Mesenchymal stem cell (in vitro differentiated cells and primary cell): ENCODE measurements around the gene GJA5.
"Not testable (repeated sequence)": the region's sequence is repeated elsewhere in the genome, so short reads cannot be mapped to it uniquely, and the experiment has no call there.

Source experiments
- DNase-seq: peaks from one replicate; pipeline ENCODE4 v3.0.0-alpha.2; 2013
- H2AFZ ChIP-seq: one replicate; pipeline ENCODE4 v1.6.1; 2013; ENCODE audit warnings: low read depth, mild to moderate bottlenecking, control low read depth, inconsistent platforms, low read length, moderate library complexity
- H2AK5ac ChIP-seq: 2 replicates; pipeline ENCODE4 v1.6.1; 2013; ENCODE audit warnings: low read length, moderate library complexity, mild to moderate bottlenecking, inconsistent platforms; ENCODE audit not compliant: severe bottlenecking
- H2BK120ac ChIP-seq: one replicate; pipeline ENCODE4 v1.6.1; 2013; ENCODE audit warnings: low read depth, mild to moderate bottlenecking, inconsistent platforms, low read length, moderate library complexity
- H2BK12ac ChIP-seq, 2 experiments: one replicate each; pipeline ENCODE4 v1.6.1; 2013; ENCODE audit warnings: inconsistent platforms in 2 of 2, low read length in 2 of 2, mild to moderate bottlenecking in 2 of 2, moderate library complexity in 2 of 2, control low read depth in 1 of 2
- H2BK15ac ChIP-seq: one replicate; pipeline ENCODE4 v1.6.1; 2013; ENCODE audit warnings: mild to moderate bottlenecking, low read depth, inconsistent platforms; ENCODE audit not compliant: poor library complexity, severe bottlenecking
- H2BK5ac ChIP-seq: 2 replicates; pipeline ENCODE4 v1.6.1; 2013; ENCODE audit warnings: low read depth, mild to moderate bottlenecking, low read length, control low read depth, inconsistent platforms; ENCODE audit not compliant: poor library complexity, severe bottlenecking
- H3K14ac ChIP-seq, 2 experiments: one replicate each; pipeline ENCODE4 v1.6.1; 2013; ENCODE audit warnings: inconsistent platforms in 2 of 2, low read length in 2 of 2, control low read depth in 1 of 2, mild to moderate bottlenecking in 1 of 2, moderate library complexity in 1 of 2
- H3K18ac ChIP-seq, 2 experiments: one replicate each; pipeline ENCODE4 v1.6.1; 2013; ENCODE audit warnings: inconsistent platforms in 2 of 2, low read length in 2 of 2, control low read depth in 1 of 2, low read depth in 1 of 2, mild to moderate bottlenecking in 1 of 2
- H3K23ac ChIP-seq, 2 experiments: one replicate each; pipeline ENCODE4 v1.6.1; 2013; ENCODE audit warnings: inconsistent platforms in 2 of 2, low read length in 2 of 2, mild to moderate bottlenecking in 2 of 2, moderate library complexity in 2 of 2, control low read depth in 1 of 2
- H3K27ac ChIP-seq: 2 replicates; pipeline ENCODE4 v1.5.1; 2013; ENCODE audit warnings: mild to moderate bottlenecking, moderate library complexity, low read length, control low read depth, inconsistent platforms; ENCODE audit not compliant: poor library complexity, severe bottlenecking
- H3K27me3 ChIP-seq, 2 experiments: 2 replicates each; pipeline versions ENCODE4 v1.6.1 to v1.7.0; 2013; ENCODE audit warnings: low read length in 2 of 2, mild to moderate bottlenecking in 2 of 2, moderate library complexity in 2 of 2, control low read depth in 1 of 2, inconsistent platforms in 1 of 2; ENCODE audit not compliant: control insufficient read depth in 1 of 2, insufficient read depth in 1 of 2
- H3K36me3 ChIP-seq, 2 experiments: 2 replicates each; pipeline versions ENCODE4 v1.6.1 to v1.7.0; 2013; ENCODE audit warnings: low read length in 2 of 2, control low read depth in 1 of 2, inconsistent platforms in 1 of 2, low read depth in 1 of 2, mild to moderate bottlenecking in 1 of 2; ENCODE audit not compliant: insufficient read depth in 2 of 2, control insufficient read depth in 1 of 2
- H3K4ac ChIP-seq, 2 experiments: one replicate each; pipeline ENCODE4 v1.6.1; 2013; ENCODE audit warnings: inconsistent platforms in 2 of 2, low read length in 2 of 2, mild to moderate bottlenecking in 2 of 2, moderate library complexity in 2 of 2, control low read depth in 1 of 2, low read depth in 1 of 2
- H3K4me1 ChIP-seq: 2 replicates; pipeline ENCODE4 v1.6.1; 2013; ENCODE audit warnings: low read depth, low read length, control low read depth; ENCODE audit not compliant: control insufficient read depth, insufficient read depth
- H3K4me2 ChIP-seq: 2 replicates; pipeline ENCODE4 v1.6.1; 2013; ENCODE audit warnings: low read length, mild to moderate bottlenecking, inconsistent platforms; ENCODE audit not compliant: poor library complexity, severe bottlenecking
- H3K4me3 ChIP-seq, 2 experiments: 2 replicates each; pipeline versions ENCODE4 v1.5.1 to v1.7.0; 2013; ENCODE audit warnings: low read length in 2 of 2, mild to moderate bottlenecking in 2 of 2, control low read depth in 1 of 2, low read depth in 1 of 2; ENCODE audit not compliant: insufficient read depth in 1 of 2
- H3K79me1 ChIP-seq: replicated peaks from 2 replicates; pipeline ENCODE4 v1.6.1; 2013; ENCODE audit warnings: mild to moderate bottlenecking, control low read depth, low read length, inconsistent platforms; ENCODE audit not compliant: poor library complexity, severe bottlenecking
- H3K9ac ChIP-seq: 2 replicates; pipeline ENCODE4 v1.7.0; 2013; ENCODE audit warnings: mild to moderate bottlenecking, low read length, moderate library complexity
- H3K9me3 ChIP-seq: 2 replicates; pipeline ENCODE4 v1.7.0; 2013; ENCODE audit warnings: mild to moderate bottlenecking, low read length; ENCODE audit not compliant: control insufficient read depth
- H4K8ac ChIP-seq: one replicate; pipeline ENCODE4 v1.6.1; 2013; ENCODE audit warnings: inconsistent platforms, mild to moderate bottlenecking, low read length, moderate library complexity
- H4K91ac ChIP-seq: one replicate; pipeline ENCODE4 v1.6.1; 2013; ENCODE audit warnings: mild to moderate bottlenecking, low read length, inconsistent platforms
- WGBS: methylation state at CpG from one replicate; pipeline ENCODE4 v1.1.7; 2013; ENCODE audit warnings: mixed read lengths; 5-methylcytosine and 5-hydroxymethylcytosine counted together

Gene GJA5

DNA sequence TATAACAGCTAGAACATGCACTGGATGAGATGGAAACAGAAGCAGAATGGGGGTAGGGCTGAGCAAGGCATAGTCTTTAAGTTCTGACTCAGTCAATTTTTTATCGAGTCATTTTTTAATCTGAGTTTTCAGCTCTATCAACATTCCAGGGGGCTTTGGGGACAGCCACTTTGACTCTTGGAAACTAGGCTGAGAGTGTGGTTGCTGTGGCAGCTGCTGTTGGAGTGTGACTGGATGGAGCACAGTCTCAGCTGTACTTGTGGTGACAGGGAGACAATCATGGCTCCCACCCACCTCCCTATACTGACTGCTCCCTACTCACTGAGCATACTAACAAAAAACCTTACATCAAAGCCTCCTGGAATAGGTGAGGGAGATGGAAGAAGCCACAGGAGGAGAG is 25.0 kb downstream of the GJA5 start:
- no peak overlapping the region for H4K91ac ChIP-seq
- no peak overlapping the region for H3K4ac ChIP-seq
- no peak overlapping the region for H3K4me3 ChIP-seq
- H3K18ac ChIP-seq = no peak overlapping the region
- H3K4me1 ChIP-seq = no peaks in the 10 kb centered on the region
- no peaks in the 10 kb centered on the region for H3K79me1 ChIP-seq
- H2BK120ac ChIP-seq = no peak overlapping the region
- no peaks in the 10 kb centered on the region for H3K36me3 ChIP-seq
- no peak overlapping the region for H2AFZ ChIP-seq
- H3K27me3 ChIP-seq = peaks cover 0 to 16% of the 10 kb centered on the region in 2 experiments
- no peaks in the 10 kb centered on the region for H3K9me3 ChIP-seq
- no peak overlapping the region for H3K27ac ChIP-seq
- H2BK5ac ChIP-seq = no peak overlapping the region
- no peak overlapping the region for H3K9ac ChIP-seq
- H2BK12ac ChIP-seq = no peak overlapping the region
- no peak overlapping the region for H2AK5ac ChIP-seq
- no peak overlapping the region for H3K4me2 ChIP-seq
- no peak overlapping the region for H3K23ac ChIP-seq
- H4K8ac ChIP-seq = no peak overlapping the region
- H2BK15ac ChIP-seq = no peak overlapping the region
- H3K14ac ChIP-seq = no peak overlapping the region
- DNase-seq = no peak
- WGBS = no CpG with 5 or more reads among the region's 1 CpG

DNA sequence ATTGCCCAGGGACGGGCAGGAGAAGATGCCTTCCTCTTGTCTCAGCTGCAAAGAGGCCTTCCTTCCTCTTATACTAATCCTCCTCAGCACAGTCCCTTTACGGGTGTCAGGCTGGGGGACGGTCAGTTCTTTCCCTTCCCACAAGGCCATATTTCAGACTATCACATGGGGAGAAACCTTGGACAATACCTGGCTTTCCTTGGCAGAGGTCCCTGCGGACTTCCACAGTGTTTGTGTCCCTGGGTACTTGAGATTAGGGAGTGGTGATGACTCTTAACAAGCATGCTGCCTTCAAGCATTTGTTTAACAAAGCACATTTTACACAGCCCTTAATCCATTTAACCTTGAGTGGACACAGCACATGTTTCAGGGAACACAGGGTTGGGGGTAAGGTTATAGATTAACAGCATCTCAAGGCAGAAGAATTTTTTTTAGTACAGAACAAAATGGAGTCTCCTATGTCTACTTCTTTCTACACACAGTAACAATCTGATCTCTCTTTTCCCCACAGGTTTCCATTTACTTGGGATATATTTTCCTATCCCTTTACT is 26.0 kb downstream of the GJA5 start:
- not testable (repeated sequence) for H2AFZ ChIP-seq, H3K18ac ChIP-seq, H2BK5ac ChIP-seq, H2AK5ac ChIP-seq, H3K4me3 ChIP-seq, H3K4me1 ChIP-seq, H3K9ac ChIP-seq, H3K4ac ChIP-seq, H2BK12ac ChIP-seq, H3K79me1 ChIP-seq, H4K8ac ChIP-seq, H2BK15ac ChIP-seq, H3K23ac ChIP-seq, H2BK120ac ChIP-seq, DNase-seq, H3K4me2 ChIP-seq, H3K14ac ChIP-seq, H3K27ac ChIP-seq, H3K9me3 ChIP-seq, H3K36me3 ChIP-seq, H4K91ac ChIP-seq
- peaks cover 0 to 15% of the 10 kb centered on the region in 2 experiments for H3K27me3 ChIP-seq
- WGBS = 75% methylated on average over 2 of the region's 4 CpGs

DNA sequence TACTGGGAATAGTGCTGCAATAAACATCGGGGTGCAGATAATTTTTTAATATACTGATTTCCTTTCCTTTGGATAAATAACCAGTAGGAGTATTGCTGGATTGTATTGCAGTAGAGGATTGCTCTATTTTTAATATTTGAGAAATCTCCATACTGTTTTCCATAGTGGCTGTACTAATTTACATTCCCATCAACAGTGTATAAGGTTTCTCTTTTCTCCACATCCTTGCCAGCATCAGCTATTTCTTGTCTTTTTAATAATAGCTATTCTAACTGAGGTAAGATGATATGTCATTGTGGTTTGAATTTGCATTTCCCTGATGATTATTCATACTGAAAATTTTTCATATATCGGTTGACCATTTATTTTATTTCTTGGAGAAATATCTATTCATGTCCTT is 31.1 kb downstream of the GJA5 start:
- H3K14ac ChIP-seq = no peak overlapping the region
- H4K8ac ChIP-seq = no peak overlapping the region
- H2BK15ac ChIP-seq = no peak overlapping the region
- DNase-seq = no peak
- no peak overlapping the region for H2AK5ac ChIP-seq
- no peak overlapping the region for H3K4ac ChIP-seq
- H3K4me1 ChIP-seq = no peaks in the 10 kb centered on the region
- no peak overlapping the region for H3K4me3 ChIP-seq
- H3K9ac ChIP-seq = no peak overlapping the region
- no peaks in the 10 kb centered on the region for H3K79me1 ChIP-seq
- peaks cover 3 to 11% of the 10 kb centered on the region in 2 experiments for H3K27me3 ChIP-seq
- no peak overlapping the region for H3K4me2 ChIP-seq
- no peak overlapping the region for H3K23ac ChIP-seq
- H2BK5ac ChIP-seq = no peak overlapping the region
- no peak overlapping the region for H2BK12ac ChIP-seq
- no peaks in the 10 kb centered on the region for H3K9me3 ChIP-seq
- no peak overlapping the region for H3K18ac ChIP-seq
- H3K27ac ChIP-seq = no peak overlapping the region
- H4K91ac ChIP-seq = no peak overlapping the region
- H3K36me3 ChIP-seq = no peaks in the 10 kb centered on the region
- no peak overlapping the region for H2BK120ac ChIP-seq
- H2AFZ ChIP-seq = no peak overlapping the region
- WGBS = no CpG with 5 or more reads among the region's 2 CpGs

DNA sequence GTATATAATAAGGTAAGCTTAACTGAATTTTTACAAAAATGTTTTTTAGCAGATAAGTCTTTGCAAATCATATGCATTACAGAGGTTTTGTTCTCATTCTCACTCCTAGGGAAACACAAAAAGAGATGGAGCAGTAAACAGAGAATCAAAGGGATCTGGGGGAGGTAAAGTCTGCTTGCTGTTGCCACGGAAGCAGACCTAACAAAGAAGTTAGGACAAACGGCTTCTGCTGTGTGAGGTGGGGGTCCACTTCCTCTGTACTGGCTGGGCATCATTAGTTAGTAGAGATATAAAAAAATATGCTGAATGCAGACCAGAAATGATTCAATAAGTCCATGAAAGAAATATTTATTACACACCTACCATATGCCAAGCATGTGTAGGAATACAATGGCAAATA is 34.2 kb downstream of the GJA5 start:
- peaks cover 3% of the 10 kb centered on the region for H3K4me1 ChIP-seq
- H2BK5ac ChIP-seq = no peak overlapping the region
- H2BK120ac ChIP-seq = no peak overlapping the region
- no peak overlapping the region for H4K8ac ChIP-seq
- no peak overlapping the region for H3K18ac ChIP-seq
- H2BK15ac ChIP-seq = no peak overlapping the region
- no peak overlapping the region for H3K23ac ChIP-seq
- H3K36me3 ChIP-seq = no peaks in the 10 kb centered on the region
- no peak overlapping the region for H3K4me2 ChIP-seq
- no peak overlapping the region for H2BK12ac ChIP-seq
- H3K27me3 ChIP-seq = peaks cover 12 to 39% of the 10 kb centered on the region in 2 experiments
- H4K91ac ChIP-seq = no peak overlapping the region
- no peaks in the 10 kb centered on the region for H3K79me1 ChIP-seq
- H3K9me3 ChIP-seq = no peaks in the 10 kb centered on the region
- H3K4me3 ChIP-seq = no peak overlapping the region
- no peak overlapping the region for H3K9ac ChIP-seq
- H2AK5ac ChIP-seq = no peak overlapping the region
- no peak overlapping the region for H3K27ac ChIP-seq
- no peak overlapping the region for H3K14ac ChIP-seq
- no peak overlapping the region for H3K4ac ChIP-seq
- WGBS = 39% methylated on average over 2 of the region's 2 CpGs
- H2AFZ ChIP-seq = no peak overlapping the region
- no peak for DNase-seq
